Endothelial cell of umbilical vein (primary cell): ENCODE measurements around the gene TRIM10. TPM values are rescaled to one million over a fixed set of nuclear protein-coding genes. Genes with fewer than 3 reads are reported as not detected.

Source experiments
- BruUV-seq: library from RNA; stranded (reverse); fragments of 400-500 nt; replicated peaks from 2 replicates; lab custom pipeline; 2021; lab: Mats Ljungman, UMichigan
- CTCF ChIA-PET: fragments of 300-600, 350-600 bp; sonication (Branson Sonifier 250); formaldehyde crosslinking; loops from one replicate; lab custom pipeline; 2021; ENCODE audit warnings: antibody characterized with exemption, inconsistent platforms; lab: Charles Lee
- POLR2A ChIA-PET: fragments of 300-600, 350-600 bp; sonication (Branson Sonifier 250); formaldehyde crosslinking; loops from one replicate; lab custom pipeline; 2021; ENCODE audit warnings: antibody characterized with exemption, inconsistent platforms; lab: Charles Lee
- DNase-seq: peaks from one replicate; pipeline ENCODE4 v3.0.0-alpha.2; 2011; ENCODE audit warnings: low read depth, low spot score
- FAIRE-seq: peaks from 2 replicates; lab custom pipeline; 2011; peaks lifted over from hg19 to GRCh38; lab: Jason Lieb, UNC
- H2AFZ ChIP-seq: 2 replicates; pipeline ENCODE4 v1.6.0; 2012; ENCODE audit warnings: low read depth, low read length, control low read depth, inconsistent platforms
- H3K27ac ChIP-seq: 2 replicates; pipeline ENCODE4 v1.5.1; 2011; ENCODE audit warnings: low read depth, mild to moderate bottlenecking, control low read depth, low read length, moderate library complexity; ENCODE audit not compliant: insufficient read depth
- H3K27me3 ChIP-seq, 2 experiments: 2 replicates each; pipeline versions ENCODE4 v1.6.0 to v1.6.1; 2011; ENCODE audit warnings: low read length in 2 of 2, mixed read lengths in 1 of 2; ENCODE audit not compliant: control insufficient read depth in 2 of 2, insufficient read depth in 2 of 2
- H3K36me3 ChIP-seq, 2 experiments: 2 replicates in 1 of 2; 3 replicates in 1 of 2; pipeline ENCODE4 v1.5.1; 2011; ENCODE audit warnings: low read length in 2 of 2, mild to moderate bottlenecking in 1 of 2, moderate library complexity in 1 of 2; ENCODE audit not compliant: control insufficient read depth in 2 of 2, insufficient read depth in 2 of 2; ENCODE audit errors: extremely low read depth in 1 of 2
- H3K4me1 ChIP-seq: 3 replicates; pipeline ENCODE4 v1.5.1; 2011; ENCODE audit warnings: mild to moderate bottlenecking, low read length; ENCODE audit not compliant: control insufficient read depth, insufficient read depth; ENCODE audit errors: extremely low read depth
- H3K4me2 ChIP-seq: 2 replicates; pipeline ENCODE4 v1.6.1; 2011; ENCODE audit warnings: low read length, control low read depth, mixed read lengths; ENCODE audit not compliant: insufficient read depth
- H3K4me3 ChIP-seq, 3 experiments: fragments of 200-600 bp in 1 of 3; sonication (generic), shearing (Covaris generic) in 1 of 3; replicated peaks in 1 of 3; 2 replicates each; pipeline ENCODE4 v1.5.1; 2011 to 2016; ENCODE audit warnings: control low read depth in 3 of 3, low read length in 3 of 3, mild to moderate bottlenecking in 2 of 3, inconsistent platforms in 1 of 3, low read depth in 1 of 3, moderate library complexity in 1 of 3; ENCODE audit not compliant: insufficient read depth in 1 of 3
- H3K79me2 ChIP-seq: 2 replicates; pipeline ENCODE4 v1.6.0; 2012; ENCODE audit warnings: low read length, inconsistent platforms; ENCODE audit not compliant: control insufficient read depth, insufficient read depth
- H3K9ac ChIP-seq: replicated peaks from 2 replicates; pipeline ENCODE3; 2011; ENCODE audit warnings: low read length, control low read depth; ENCODE audit not compliant: insufficient read depth; ENCODE audit errors: extremely low read depth
- H3K9me1 ChIP-seq: replicated peaks from 3 replicates; pipeline ENCODE4 v1.6.0; 2011; ENCODE audit warnings: mild to moderate bottlenecking, low read length; ENCODE audit not compliant: control insufficient read depth, insufficient read depth; ENCODE audit errors: extremely low read depth
- H3K9me3 ChIP-seq: replicated peaks from 2 replicates; pipeline ENCODE4 v1.5.1; 2012; ENCODE audit warnings: low read length, inconsistent platforms; ENCODE audit not compliant: control insufficient read depth, insufficient read depth
- H4K20me1 ChIP-seq: replicated peaks from 2 replicates; pipeline ENCODE3; 2011; ENCODE audit warnings: mild to moderate bottlenecking, low read length; ENCODE audit not compliant: control insufficient read depth, insufficient read depth; ENCODE audit errors: extremely low read depth
- EZH2 ChIP-seq: IDR thresholded peaks from 2 replicates; pipeline ENCODE4 v1.6.1; 2012; ENCODE audit warnings: borderline replicate concordance, low read depth, mild to moderate bottlenecking, moderate library complexity, low read length, inconsistent platforms; ENCODE audit not compliant: severe bottlenecking
- FOS ChIP-seq: IDR thresholded peaks from 2 replicates; pipeline ENCODE4 v1.6.1; 2011; ENCODE audit warnings: mild to moderate bottlenecking, low read length, moderate library complexity, borderline replicate concordance; ENCODE audit not compliant: insufficient read depth
- GATA2 ChIP-seq: IDR thresholded peaks from 2 replicates; pipeline ENCODE4 v1.7.0; 2011; ENCODE audit warnings: low read depth, mild to moderate bottlenecking, moderate library complexity, mixed read lengths, low read length; ENCODE audit not compliant: insufficient read length, insufficient read depth
- JUN ChIP-seq: IDR thresholded peaks from 2 replicates; pipeline ENCODE4 v1.6.1; 2011; ENCODE audit warnings: borderline replicate concordance, low read depth; ENCODE audit not compliant: insufficient read length, insufficient read depth
- MYC ChIP-seq: IDR thresholded peaks from one replicate; pipeline ENCODE4 v1.6.1; 2011; ENCODE audit warnings: mild to moderate bottlenecking, low read depth, low read length
- POLR2A ChIP-seq: IDR thresholded peaks from 2 replicates; pipeline ENCODE4 v1.6.1; 2012; ENCODE audit warnings: low read depth, mild to moderate bottlenecking, control low read depth, low read length
- POLR2AphosphoS5 ChIP-seq: IDR thresholded peaks from 2 replicates; pipeline ENCODE4 v1.6.1; 2012; ENCODE audit warnings: low read depth, mild to moderate bottlenecking, control low read depth, low read length, moderate library complexity; ENCODE audit not compliant: insufficient read depth
- dilution Hi-C: fragments of 300-500 bp; cut with MboI; formaldehyde crosslinking; loops from one replicate; pipeline ENCODE4 v1.15.0; 2019; ENCODE audit warnings: low sequenced_read_pairs; ENCODE audit not compliant: extremely low pct_ligation_motif_present
- intact Hi-C: fragments of 100-400 bp; cut with micrococcal nuclease; formaldehyde crosslinking; loops from one replicate; pipeline ENCODE4 v1.10.0; 2022
- polyA plus RNA-seq, 4 experiments: library from polyadenylated mRNA; depleted of rRNA in 3 of 4; stranded (reverse) in 3 of 4; unstranded in 1 of 4; fragments of >200 nt; gene quantifications; 2 replicates each; pipeline versions ENCODE4 v1.2.1 to v1.2.3, GENCODE V29; 2011 to 2012; ENCODE audit warnings: missing spikeins in 1 of 4
- total RNA-seq: library from RNA; stranded (reverse); gene quantifications from 2 replicates; pipeline ENCODE4 v1.2.3, GENCODE V29; 2021
- TF ChIP-seq, protein P1 (sequence below): IDR thresholded peaks from 2 replicates; pipeline ENCODE4 v1.6.1; 2011; ENCODE audit not compliant: insufficient read depth, insufficient read length
- TF ChIP-seq, protein P2 (sequence below), 2 donors: IDR thresholded peaks; 1 replicate in 1 of 2; 2 replicates in 1 of 2; pipeline ENCODE4 v1.5.1; 2011; ENCODE audit warnings: low read length in 2 of 2, mild to moderate bottlenecking in 2 of 2, moderate library complexity in 2 of 2, control low read depth in 1 of 2, inconsistent platforms in 1 of 2, low read depth in 1 of 2; ENCODE audit not compliant: insufficient read depth in 1 of 2; ENCODE audit errors: extremely low read depth in 1 of 2

The TRIM10 gene
- total and polyA plus RNA-seq, 2 donors (not counting 3 experiments of a cell fraction or from before 2014, with no cell fraction given) = not detected

DNA sequence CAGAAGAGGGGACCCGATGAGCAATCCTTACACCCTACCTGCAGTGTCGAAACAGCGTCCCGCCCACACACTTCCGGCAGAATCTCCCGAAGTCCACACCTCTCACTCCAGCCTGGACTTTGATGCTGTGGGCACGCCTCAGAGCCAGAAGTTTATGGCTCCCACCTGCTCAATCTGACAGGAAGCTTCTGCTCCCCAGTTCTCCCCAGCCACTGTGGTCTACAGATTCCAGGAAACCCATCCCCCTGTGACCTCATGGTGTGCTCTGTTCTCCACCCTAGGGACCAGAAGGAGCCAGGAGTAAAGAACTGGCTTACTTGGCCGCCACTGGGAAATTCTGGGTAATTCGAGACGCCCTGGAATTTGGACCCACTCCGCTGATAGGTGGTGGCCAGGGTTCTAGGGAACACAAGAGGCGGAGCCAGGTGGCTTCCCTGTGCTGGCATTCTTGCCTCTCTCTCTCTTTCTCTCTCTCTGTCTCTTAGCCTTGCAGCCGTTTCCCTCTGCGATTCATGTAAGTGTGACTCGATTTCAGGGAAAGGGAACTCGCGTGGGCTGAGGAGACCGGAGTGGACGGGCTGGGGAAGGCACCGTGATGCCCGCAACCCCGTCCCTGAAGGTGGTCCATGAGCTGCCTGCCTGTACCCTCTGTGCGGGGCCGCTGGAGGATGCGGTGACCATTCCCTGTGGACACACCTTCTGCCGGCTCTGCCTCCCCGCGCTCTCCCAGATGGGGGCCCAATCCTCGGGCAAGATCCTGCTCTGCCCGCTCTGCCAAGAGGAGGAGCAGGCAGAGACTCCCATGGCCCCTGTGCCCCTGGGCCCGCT is 2.3 kb upstream of the TRIM10 start, which contains the start of gene TRIM15:
TSS of gene TRIM15 (plus strand) at position 457 of the 828 bp plus-strand sequence. CDS start at position 596, 139 bp downstream.
- DNase-seq (no peak), FAIRE-seq (no peak)
- Histone ChIP-seq H3K9me1 (no peaks in the 10 kb centered on the region), H3K4me2 (no peak within 1 kb of the TSS), H3K27me3 (peaks cover 14 to 22% of the 10 kb centered on the region in 2 experiments), H3K27ac (no peak within 1 kb of the TSS), H3K9ac (no peak within 1 kb of the TSS), H2AFZ (no peak within 1 kb of the TSS), H3K79me2 (no peaks in the 10 kb centered on the region), H3K36me3 (no peaks in the 10 kb centered on the region), H3K4me1 (no peaks in the 10 kb centered on the region), H4K20me1 (no peaks in the 10 kb centered on the region), H3K4me3 (no peak within 1 kb of the TSS), H3K9me3 (no peaks in the 10 kb centered on the region)
- dilution Hi-C loops (no loop called here), intact Hi-C loops (no loop called here)
- TF ChIP-seq POLR2AphosphoS5 = no peak
- no peak for TF ChIP-seq POLR2A
- TF ChIP-seq FOS = no peak
- TF ChIP-seq, protein P1, sequence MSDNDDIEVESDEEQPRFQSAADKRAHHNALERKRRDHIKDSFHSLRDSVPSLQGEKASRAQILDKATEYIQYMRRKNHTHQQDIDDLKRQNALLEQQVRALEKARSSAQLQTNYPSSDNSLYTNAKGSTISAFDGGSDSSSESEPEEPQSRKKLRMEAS = no peak
- TF ChIP-seq GATA2 = no peak
- TF ChIP-seq MYC = no peak
- TF ChIP-seq, protein P2, sequence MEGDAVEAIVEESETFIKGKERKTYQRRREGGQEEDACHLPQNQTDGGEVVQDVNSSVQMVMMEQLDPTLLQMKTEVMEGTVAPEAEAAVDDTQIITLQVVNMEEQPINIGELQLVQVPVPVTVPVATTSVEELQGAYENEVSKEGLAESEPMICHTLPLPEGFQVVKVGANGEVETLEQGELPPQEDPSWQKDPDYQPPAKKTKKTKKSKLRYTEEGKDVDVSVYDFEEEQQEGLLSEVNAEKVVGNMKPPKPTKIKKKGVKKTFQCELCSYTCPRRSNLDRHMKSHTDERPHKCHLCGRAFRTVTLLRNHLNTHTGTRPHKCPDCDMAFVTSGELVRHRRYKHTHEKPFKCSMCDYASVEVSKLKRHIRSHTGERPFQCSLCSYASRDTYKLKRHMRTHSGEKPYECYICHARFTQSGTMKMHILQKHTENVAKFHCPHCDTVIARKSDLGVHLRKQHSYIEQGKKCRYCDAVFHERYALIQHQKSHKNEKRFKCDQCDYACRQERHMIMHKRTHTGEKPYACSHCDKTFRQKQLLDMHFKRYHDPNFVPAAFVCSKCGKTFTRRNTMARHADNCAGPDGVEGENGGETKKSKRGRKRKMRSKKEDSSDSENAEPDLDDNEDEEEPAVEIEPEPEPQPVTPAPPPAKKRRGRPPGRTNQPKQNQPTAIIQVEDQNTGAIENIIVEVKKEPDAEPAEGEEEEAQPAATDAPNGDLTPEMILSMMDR (IDR thresholded peaks at IDR 0.05; ENCODE audit: extremely low read depth in 1 of 2, insufficient read depth in 1 of 2, low read depth in 1 of 2, low read length in 2 of 2) = no peak
- no peak for TF ChIP-seq JUN
- TF ChIP-seq EZH2 = no peak
- POLR2A ChIA-PET = no interaction called here
- BruUV-seq = no TSS peak
- CTCF ChIA-PET = no interaction called here
